Karpas-422 (cell line): ENCODE results near the gene SLAMF9. TPM values are rescaled to one million over a fixed set of nuclear protein-coding genes. Genes with fewer than 3 reads are reported as not detected.

ENCODE experiments used
- DNase-seq: peaks from one replicate; pipeline ENCODE4 v3.0.0-alpha.2; 2015
- H2AFZ ChIP-seq: fragments of 200-600 bp; sonication (generic); 2 replicates; pipeline ENCODE4 v1.6.1; 2014; ENCODE audit warnings: antibody characterized with exemption, low read length, mixed read lengths
- H3K27ac ChIP-seq: fragments of 200-600 bp; sonication (generic); 2 replicates; pipeline ENCODE4 v1.5.1; 2014; ENCODE audit warnings: mild to moderate bottlenecking, low read length, moderate library complexity
- H3K27me3 ChIP-seq: fragments of 200-600 bp; sonication (generic); 2 replicates; pipeline ENCODE4 v1.6.1; 2014; ENCODE audit warnings: low read length, mixed read lengths
- H3K36me3 ChIP-seq: fragments of 200-600 bp; sonication (generic); 2 replicates; pipeline ENCODE4 v1.6.1; 2014; ENCODE audit warnings: low read length, mixed read lengths; ENCODE audit not compliant: insufficient read depth
- H3K4me1 ChIP-seq: fragments of 200-600 bp; sonication (generic); 2 replicates; pipeline ENCODE4 v1.6.1; 2014; ENCODE audit warnings: mild to moderate bottlenecking, low read length, mixed read lengths
- H3K4me2 ChIP-seq: fragments of 200-600 bp; sonication (generic); 2 replicates; pipeline ENCODE4 v1.6.1; 2014; ENCODE audit warnings: low read length, low read depth, mild to moderate bottlenecking; ENCODE audit not compliant: poor library complexity, severe bottlenecking
- H3K4me3 ChIP-seq: fragments of 200-600 bp; sonication (generic); 2 replicates; pipeline ENCODE4 v1.5.1; 2014; ENCODE audit warnings: mild to moderate bottlenecking, antibody characterized with exemption, low read length, mixed read lengths
- H3K79me2 ChIP-seq: fragments of 200-600 bp; sonication (generic); 2 replicates; pipeline ENCODE4 v1.6.1; 2014; ENCODE audit warnings: mild to moderate bottlenecking, low read length, mixed read lengths
- H3K9ac ChIP-seq: fragments of 200-600 bp; sonication (generic); 2 replicates; pipeline ENCODE4 v1.6.0; 2014; ENCODE audit warnings: low read length
- H3K9me2 ChIP-seq: fragments of 200-600 bp; sonication (generic), shearing (Covaris generic); replicated peaks from 2 replicates; pipeline ENCODE4 v1.6.0; 2014; ENCODE audit warnings: mild to moderate bottlenecking, low read length, moderate library complexity; ENCODE audit not compliant: insufficient read depth
- H3K9me3 ChIP-seq: fragments of 300-700, 200-600 bp; sonication (generic); 2 replicates; pipeline ENCODE4 v1.6.1; 2014; ENCODE audit warnings: low read length, mixed read lengths
- H4K20me1 ChIP-seq: fragments of 200-600 bp; sonication (generic); 2 replicates; pipeline ENCODE4 v1.6.1; 2014; ENCODE audit warnings: mild to moderate bottlenecking, antibody characterized with exemption, low read length, low read depth; ENCODE audit not compliant: insufficient read depth
- total RNA-seq: library from RNA; depleted of rRNA; stranded (reverse); fragments of >200 nt; shearing (Covaris generic); gene quantifications from 2 replicates; pipeline ENCODE4 v1.2.3, GENCODE V29; 2014; ENCODE audit warnings: low replicate concordance

Gene SLAMF9
- total RNA-seq, 1 experiment from 2014 or later, result not detected

- Histone ChIP-seq H3K9me3 (no peaks in the 10 kb centered on the region), H3K9me2 (no peaks in the 10 kb centered on the region), H3K36me3 (no peaks in the 10 kb centered on the region), H3K27me3 (no peaks in the 10 kb centered on the region), H3K4me1 (no peaks in the 10 kb centered on the region), H2AFZ (no peak overlapping the region), H3K79me2 (no peaks in the 10 kb centered on the region), H3K27ac (no peak overlapping the region), H4K20me1 (0 out of 2 replicates have a peak, but pooled peaks cover 3% of the 10 kb centered on the region), H3K9ac (no peak overlapping the region), H3K4me3 (no peak overlapping the region), H3K4me2 (no peak overlapping the region)
- DNase-seq, result no peak
Measured at GRCh38 chr1:159931795-159932173, 22.3 kb downstream of the SLAMF9 start.

- Histone ChIP-seq H3K9me3 (no peaks in the 10 kb centered on the region), H4K20me1 (no peaks in the 10 kb centered on the region), H3K4me1 (no peaks in the 10 kb centered on the region), H3K27ac (no peak overlapping the region), H2AFZ (no peak overlapping the region), H3K27me3 (no peaks in the 10 kb centered on the region), H3K79me2 (no peaks in the 10 kb centered on the region), H3K4me3 (no peak overlapping the region), H3K9ac (no peak overlapping the region), H3K4me2 (no peak overlapping the region), H3K36me3 (no peaks in the 10 kb centered on the region), H3K9me2 (no peaks in the 10 kb centered on the region)
- no peak for DNase-seq
Measured at GRCh38 chr1:159931101-159931794, 22.8 kb downstream of the SLAMF9 start.

GRCh38 chr1:159930634-159931033 is 23.4 kb downstream of the SLAMF9 start:
- H3K9me2 ChIP-seq, result no peaks in the 10 kb centered on the region
- H4K20me1 ChIP-seq, result no peaks in the 10 kb centered on the region
- no peak for DNase-seq
- H3K9ac ChIP-seq, result no peak overlapping the region
- no peak overlapping the region for H3K4me2 ChIP-seq
- H2AFZ ChIP-seq, result no peak overlapping the region
- H3K9me3 ChIP-seq, result no peaks in the 10 kb centered on the region
- H3K4me3 ChIP-seq, result no peak overlapping the region
- H3K27ac ChIP-seq, result no peak overlapping the region
- H3K4me1 ChIP-seq, result peaks cover 6% of the 10 kb centered on the region
- no peaks in the 10 kb centered on the region for H3K27me3 ChIP-seq
- H3K79me2 ChIP-seq, result no peaks in the 10 kb centered on the region
- no peaks in the 10 kb centered on the region for H3K36me3 ChIP-seq

DNA sequence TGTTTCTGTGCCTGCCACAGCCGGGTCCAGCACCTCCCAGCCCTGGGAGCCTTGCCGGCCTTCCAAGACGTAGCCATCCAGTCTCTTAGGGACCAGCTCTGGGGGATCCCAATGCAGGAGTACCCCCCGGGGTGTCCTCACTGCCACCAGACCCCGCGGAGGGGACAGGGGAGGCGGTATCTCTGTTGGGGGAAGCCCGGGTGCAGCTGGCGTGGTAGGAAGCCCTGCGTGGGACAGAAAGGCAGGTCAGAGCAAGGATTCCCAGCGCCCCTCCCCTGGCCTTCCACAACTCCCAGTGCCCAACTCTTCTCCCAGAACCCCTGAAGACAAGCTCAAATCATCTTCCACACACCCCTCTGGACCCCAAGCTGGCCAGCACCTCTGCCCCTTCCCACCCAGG is 23.8 kb downstream of the SLAMF9 start:
- Histone ChIP-seq H3K27ac (no peak overlapping the region), H3K9ac (no peak overlapping the region), H3K4me1 (peaks cover 7% of the 10 kb centered on the region), H4K20me1 (no peaks in the 10 kb centered on the region), H3K27me3 (no peaks in the 10 kb centered on the region), H3K4me3 (no peak overlapping the region), H3K79me2 (peaks cover 1% of the 10 kb centered on the region), H3K36me3 (no peaks in the 10 kb centered on the region), H3K9me2 (no peaks in the 10 kb centered on the region), H3K9me3 (no peaks in the 10 kb centered on the region), H3K4me2 (no peak overlapping the region), H2AFZ (no peak overlapping the region)
- DNase-seq, result no peak

DNA sequence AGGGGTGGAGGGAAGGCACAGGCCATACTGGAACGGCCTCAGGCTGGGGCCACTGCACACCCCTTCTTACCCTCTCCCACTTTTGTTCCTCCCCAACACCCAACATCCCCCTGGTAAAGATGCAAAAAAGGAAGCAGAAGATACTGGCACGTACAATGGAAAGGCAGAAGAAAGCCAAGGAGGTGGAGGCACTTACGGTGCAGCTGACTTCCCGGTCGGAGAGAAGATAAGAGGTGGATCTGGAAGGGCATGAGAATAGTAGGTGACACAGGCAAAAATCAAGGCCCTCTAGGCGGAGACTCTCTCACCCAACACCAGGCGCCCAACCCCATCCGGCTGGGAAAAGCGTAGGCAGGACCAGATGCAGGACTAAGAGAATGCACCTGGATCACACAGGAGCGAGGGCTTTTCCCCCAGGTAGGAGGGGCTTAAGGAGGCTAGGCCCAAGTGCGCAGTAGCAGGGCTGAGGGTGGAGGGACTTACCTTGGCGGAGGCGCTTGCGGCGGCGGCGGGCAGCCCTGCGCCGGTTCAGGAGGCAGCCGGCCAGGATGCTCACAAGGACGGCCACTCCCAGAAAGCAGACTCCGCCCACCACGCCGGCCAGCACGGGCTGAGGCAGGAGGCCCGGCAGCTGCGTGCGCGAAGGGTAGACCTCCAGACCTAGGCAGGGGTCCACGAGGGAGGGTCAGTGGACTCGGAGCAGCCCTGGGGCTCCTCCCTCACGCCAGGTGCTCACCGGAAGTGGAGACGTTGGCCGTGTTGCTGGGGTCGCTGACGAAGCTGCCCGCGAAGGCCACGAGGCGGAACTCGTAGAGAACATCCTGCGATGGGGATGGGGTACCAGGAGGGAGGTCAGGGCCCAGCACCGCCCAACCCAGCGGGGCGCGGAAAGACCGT is 24.6 kb downstream of the SLAMF9 start:
- no peak for DNase-seq
- no peaks in the 10 kb centered on the region; the same call in 1 of the 2 replicates for H4K20me1 ChIP-seq
- H3K36me3 ChIP-seq, result no peaks in the 10 kb centered on the region
- no peaks in the 10 kb centered on the region for H3K27me3 ChIP-seq
- no peak overlapping the region for H3K9ac ChIP-seq
- H3K4me3 ChIP-seq, result no peak overlapping the region
- no peak overlapping the region for H3K27ac ChIP-seq
- H3K4me1 ChIP-seq, result peaks cover 13% of the 10 kb centered on the region
- H2AFZ ChIP-seq, result no peak overlapping the region
- H3K9me3 ChIP-seq, result no peaks in the 10 kb centered on the region
- H3K9me2 ChIP-seq, result no peaks in the 10 kb centered on the region
- peaks cover 10% of the 10 kb centered on the region for H3K79me2 ChIP-seq
- no peak overlapping the region for H3K4me2 ChIP-seq

DNA sequence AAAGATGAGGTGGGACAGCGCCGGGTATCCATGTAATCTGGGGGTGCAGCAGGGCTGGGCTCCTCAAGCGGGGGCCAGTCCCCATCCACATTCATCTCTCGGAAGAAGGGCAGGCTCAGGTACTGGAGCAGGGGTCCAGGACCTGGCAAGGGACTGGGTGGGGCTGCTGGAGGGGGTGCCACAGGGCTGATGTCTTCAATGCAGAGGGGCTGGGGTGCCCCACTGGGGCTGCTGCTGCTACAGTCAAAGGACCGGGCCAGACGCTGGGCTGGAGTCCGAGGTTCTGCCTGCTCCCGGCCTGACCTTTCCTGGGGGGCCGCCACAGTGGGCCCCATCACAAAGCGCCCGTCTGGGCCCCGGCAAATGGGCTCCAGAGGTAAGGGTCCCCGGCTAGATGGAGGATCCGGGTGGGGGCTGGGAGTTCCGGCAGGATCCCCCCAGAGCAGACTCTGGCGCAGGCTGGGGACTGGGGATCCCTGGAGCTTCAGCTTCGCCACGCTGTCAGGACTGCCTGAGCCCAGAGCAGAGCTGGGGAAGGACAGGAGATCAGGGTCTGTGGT is 25.5 kb downstream of the SLAMF9 start:
- H3K4me1 ChIP-seq, result peaks cover 18% of the 10 kb centered on the region
- peaks cover 18% of the 10 kb centered on the region for H3K79me2 ChIP-seq
- H3K4me3 ChIP-seq, result no peak overlapping the region
- no peak overlapping the region for H3K9ac ChIP-seq
- H4K20me1 ChIP-seq, result peaks cover 4% of the 10 kb centered on the region; the same call in 1 of the 2 replicates
- H3K4me2 ChIP-seq, result no peak overlapping the region
- H2AFZ ChIP-seq, result no peak overlapping the region
- H3K9me2 ChIP-seq, result no peaks in the 10 kb centered on the region
- H3K36me3 ChIP-seq, result no peaks in the 10 kb centered on the region
- no peaks in the 10 kb centered on the region for H3K9me3 ChIP-seq
- H3K27ac ChIP-seq, result no peak overlapping the region
- H3K27me3 ChIP-seq, result no peaks in the 10 kb centered on the region
- DNase-seq, result no peak

- peaks cover 25% of the 10 kb centered on the region for H3K4me1 ChIP-seq
- H3K36me3 ChIP-seq, result no peaks in the 10 kb centered on the region
- H3K9me2 ChIP-seq, result no peaks in the 10 kb centered on the region
- H3K27ac ChIP-seq, result no peak overlapping the region
- H3K27me3 ChIP-seq, result no peaks in the 10 kb centered on the region
- H3K9ac ChIP-seq, result no peak overlapping the region
- no peak overlapping the region for H3K4me2 ChIP-seq
- no peak overlapping the region for H3K4me3 ChIP-seq
- peaks cover 24% of the 10 kb centered on the region for H3K79me2 ChIP-seq
- no peaks in the 10 kb centered on the region for H3K9me3 ChIP-seq
- H4K20me1 ChIP-seq, result peaks cover 11% of the 10 kb centered on the region; the same call in 1 of the 2 replicates
- DNase-seq, result no peak
- H2AFZ ChIP-seq, result no peak overlapping the region
Measured at GRCh38 chr1:159927849-159928431, 26.1 kb downstream of the SLAMF9 start.
